Ishikawa (cell line): ENCODE results near the gene CALU.
A peak's percentile ranks its signal among the peaks of the same experiment; 100 is the strongest.

Experiments
- CEBPB ChIP-seq: IDR thresholded peaks from 2 replicates; pipeline ENCODE4 v1.6.1; 2012
- CREB1 ChIP-seq: IDR thresholded peaks from 2 replicates; pipeline ENCODE4 v1.6.1; 2012; ENCODE audit warnings: low read depth
- EGR1 ChIP-seq: IDR thresholded peaks from 2 replicates; pipeline ENCODE4 v1.6.1; 2012
- EP300 ChIP-seq: IDR thresholded peaks from 2 replicates; pipeline ENCODE4 v1.6.1; 2012; ENCODE audit warnings: borderline replicate concordance
- FOXM1 ChIP-seq: IDR thresholded peaks from 2 replicates; pipeline ENCODE4 v1.6.1; 2012; ENCODE audit warnings: low read depth, borderline replicate concordance
- MAX ChIP-seq: IDR thresholded peaks from 2 replicates; pipeline ENCODE4 v1.6.1; 2012
- NFIC ChIP-seq: IDR thresholded peaks from 2 replicates; pipeline ENCODE4 v1.6.1; 2012
- RAD21 ChIP-seq: IDR thresholded peaks from 2 replicates; pipeline ENCODE4 v1.6.1; 2012; ENCODE audit warnings: low read depth
- TAF1 ChIP-seq: IDR thresholded peaks from 2 replicates; pipeline ENCODE4 v1.6.1; 2012; ENCODE audit warnings: low read depth, mild to moderate bottlenecking
- TCF12 ChIP-seq: IDR thresholded peaks from 2 replicates; pipeline ENCODE4 v1.6.1; 2012; ENCODE audit warnings: low read depth
- TEAD4 ChIP-seq: IDR thresholded peaks from 2 replicates; pipeline ENCODE4 v1.6.1; 2012
- YY1 ChIP-seq: IDR thresholded peaks from 2 replicates; pipeline ENCODE4 v1.6.1; 2012; ENCODE audit warnings: low read depth
- ZBTB7A ChIP-seq: IDR thresholded peaks from 2 replicates; pipeline ENCODE4 v1.6.1; 2012; ENCODE audit warnings: low read depth
- TF ChIP-seq, protein P1 (sequence below): IDR thresholded peaks from 2 replicates; pipeline ENCODE4 v1.6.1; 2012; ENCODE audit warnings: low read depth, mild to moderate bottlenecking
- TF ChIP-seq, protein P2 (sequence below): IDR thresholded peaks from 2 replicates; pipeline ENCODE4 v1.6.1; 2012

CALU gene

DNA sequence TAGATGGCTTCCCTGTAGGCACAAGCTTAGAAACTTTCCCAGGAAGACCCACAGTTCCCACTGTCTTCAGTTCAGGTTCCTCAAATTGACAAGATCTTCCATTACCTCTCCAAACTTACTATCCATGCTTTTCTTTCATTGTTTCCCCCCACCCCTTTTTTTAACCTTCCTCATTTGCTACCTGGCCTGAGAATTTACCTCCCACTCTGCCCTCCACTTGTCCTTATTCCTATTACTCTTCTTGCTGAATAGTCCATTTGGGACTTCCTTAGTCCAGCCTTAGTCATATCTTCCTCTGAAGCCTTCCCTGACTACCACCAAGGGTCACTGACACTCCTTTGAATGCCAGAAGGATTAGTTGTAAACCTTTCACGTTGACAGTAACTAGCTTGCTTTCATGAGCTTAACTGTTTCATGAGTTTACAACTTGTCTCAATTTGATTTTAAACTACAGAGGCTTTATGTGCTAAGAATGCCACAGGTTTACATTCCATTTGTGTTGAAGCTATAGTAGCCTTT is 1.2 kb upstream of the CALU start:
- no peak for TF ChIP-seq NFIC
- no peak for TF ChIP-seq EP300
- TF ChIP-seq, protein P1, sequence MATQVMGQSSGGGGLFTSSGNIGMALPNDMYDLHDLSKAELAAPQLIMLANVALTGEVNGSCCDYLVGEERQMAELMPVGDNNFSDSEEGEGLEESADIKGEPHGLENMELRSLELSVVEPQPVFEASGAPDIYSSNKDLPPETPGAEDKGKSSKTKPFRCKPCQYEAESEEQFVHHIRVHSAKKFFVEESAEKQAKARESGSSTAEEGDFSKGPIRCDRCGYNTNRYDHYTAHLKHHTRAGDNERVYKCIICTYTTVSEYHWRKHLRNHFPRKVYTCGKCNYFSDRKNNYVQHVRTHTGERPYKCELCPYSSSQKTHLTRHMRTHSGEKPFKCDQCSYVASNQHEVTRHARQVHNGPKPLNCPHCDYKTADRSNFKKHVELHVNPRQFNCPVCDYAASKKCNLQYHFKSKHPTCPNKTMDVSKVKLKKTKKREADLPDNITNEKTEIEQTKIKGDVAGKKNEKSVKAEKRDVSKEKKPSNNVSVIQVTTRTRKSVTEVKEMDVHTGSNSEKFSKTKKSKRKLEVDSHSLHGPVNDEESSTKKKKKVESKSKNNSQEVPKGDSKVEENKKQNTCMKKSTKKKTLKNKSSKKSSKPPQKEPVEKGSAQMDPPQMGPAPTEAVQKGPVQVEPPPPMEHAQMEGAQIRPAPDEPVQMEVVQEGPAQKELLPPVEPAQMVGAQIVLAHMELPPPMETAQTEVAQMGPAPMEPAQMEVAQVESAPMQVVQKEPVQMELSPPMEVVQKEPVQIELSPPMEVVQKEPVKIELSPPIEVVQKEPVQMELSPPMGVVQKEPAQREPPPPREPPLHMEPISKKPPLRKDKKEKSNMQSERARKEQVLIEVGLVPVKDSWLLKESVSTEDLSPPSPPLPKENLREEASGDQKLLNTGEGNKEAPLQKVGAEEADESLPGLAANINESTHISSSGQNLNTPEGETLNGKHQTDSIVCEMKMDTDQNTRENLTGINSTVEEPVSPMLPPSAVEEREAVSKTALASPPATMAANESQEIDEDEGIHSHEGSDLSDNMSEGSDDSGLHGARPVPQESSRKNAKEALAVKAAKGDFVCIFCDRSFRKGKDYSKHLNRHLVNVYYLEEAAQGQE = no peak
- TF ChIP-seq TAF1 = no peak
- TF ChIP-seq MAX = no peak
- no peak for TF ChIP-seq CEBPB
- no peak for TF ChIP-seq ZBTB7A
- no peak for TF ChIP-seq TCF12
- TF ChIP-seq RAD21 = no peak
- TF ChIP-seq, protein P2, sequence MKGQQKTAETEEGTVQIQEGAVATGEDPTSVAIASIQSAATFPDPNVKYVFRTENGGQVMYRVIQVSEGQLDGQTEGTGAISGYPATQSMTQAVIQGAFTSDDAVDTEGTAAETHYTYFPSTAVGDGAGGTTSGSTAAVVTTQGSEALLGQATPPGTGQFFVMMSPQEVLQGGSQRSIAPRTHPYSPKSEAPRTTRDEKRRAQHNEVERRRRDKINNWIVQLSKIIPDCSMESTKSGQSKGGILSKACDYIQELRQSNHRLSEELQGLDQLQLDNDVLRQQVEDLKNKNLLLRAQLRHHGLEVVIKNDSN = no peak
- no peak for TF ChIP-seq CREB1
- TF ChIP-seq TEAD4 = no peak
- TF ChIP-seq YY1 = no peak
- TF ChIP-seq EGR1 = no peak
- TF ChIP-seq FOXM1 = no peak

GRCh38 chr7:128738570-128739047 is 550 bp upstream of the CALU start:
- no peak for TF ChIP-seq EGR1
- TF ChIP-seq RAD21 = no peak
- no peak for TF ChIP-seq TAF1
- TF ChIP-seq, protein P2 = no peak
- TF ChIP-seq FOXM1 = no peak
- no peak for TF ChIP-seq CREB1
- TF ChIP-seq TCF12 = no peak
- TF ChIP-seq CEBPB = no peak
- no peak for TF ChIP-seq EP300
- no peak for TF ChIP-seq NFIC
- TF ChIP-seq ZBTB7A = no peak
- no peak for TF ChIP-seq YY1
- no peak for TF ChIP-seq MAX
- TF ChIP-seq TEAD4 = no peak
- TF ChIP-seq, protein P1 = no peak

GRCh38 chr7:128739990-128740682 is 977 bp downstream of the CALU start:
- TF ChIP-seq CREB1 = no peak
- no peak for TF ChIP-seq EGR1

GRCh38 chr7:128740996-128741395 is 1.8 kb downstream of the CALU start:
- TF ChIP-seq NFIC (peak; percentile 55; the same call in 1 of the 2 replicates), FOXM1 (no peak)

- TF ChIP-seq MAX (no peak), RAD21 (no peak), TEAD4 (no peak)
Observed at GRCh38 chr7:128741491-128741890, 2.3 kb downstream of the CALU start.

DNA sequence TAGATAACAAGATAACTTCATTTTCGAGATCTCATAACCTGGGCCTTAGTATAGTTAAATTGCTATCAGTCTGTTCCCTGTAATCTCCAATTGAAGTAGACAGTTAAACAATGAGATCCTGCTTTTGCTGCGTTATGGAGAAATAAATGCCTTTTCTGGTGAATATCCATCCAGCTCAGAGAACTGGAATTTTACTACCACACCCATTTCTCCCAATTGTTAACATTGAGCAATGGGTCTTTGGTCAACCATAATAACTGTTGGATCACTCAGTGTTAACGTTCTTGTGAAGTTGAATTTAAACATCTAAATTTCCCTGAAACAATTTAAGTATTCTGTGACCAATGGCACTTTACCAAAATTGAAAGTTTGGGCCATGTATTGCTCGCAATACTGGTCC is 3.0 kb downstream of the CALU start:
- TF ChIP-seq MAX = no peak
- TF ChIP-seq NFIC = no peak
- TF ChIP-seq EP300 = no peak
- no peak for TF ChIP-seq TAF1
